HL-60 (cell line): ENCODE measurements around the gene RARRES1.
A peak's percentile ranks its signal among the peaks of the same experiment; 100 is the strongest.

Experiments
- DNase-seq, 2 experiments: peaks; one replicate each; pipeline ENCODE4 v3.0.0-alpha.2; 2010 to 2020; ENCODE audit warnings: low read depth in 1 of 2, low spot score in 1 of 2
- H3K27ac ChIP-seq: fragments of 250-450 bp; sonication (Bioruptor Pico); replicated peaks from 2 replicates; pipeline ENCODE4 v1.5.1; 2020; ENCODE audit warnings: mild to moderate bottlenecking, moderate library complexity
- H3K27me3 ChIP-seq: fragments of 250-450 bp; sonication (Bioruptor Pico); 2 replicates; pipeline ENCODE4 v1.5.1; 2021; ENCODE audit warnings: mild to moderate bottlenecking, moderate library complexity; ENCODE audit not compliant: insufficient read depth, poor library complexity, severe bottlenecking
- H3K4me3 ChIP-seq: replicated peaks from 2 replicates; pipeline ENCODE4 v1.5.1; 2011; ENCODE audit warnings: mild to moderate bottlenecking, control low read depth, low read length; ENCODE audit not compliant: insufficient read depth
- GABPA ChIP-seq: IDR thresholded peaks from 2 replicates; pipeline ENCODE4 v1.6.1; 2012; ENCODE audit warnings: low read depth
- POLR2AphosphoS5 ChIP-seq: IDR thresholded peaks from 2 replicates; pipeline ENCODE4 v1.6.1; 2012; ENCODE audit warnings: low read depth
- SPI1 ChIP-seq: IDR thresholded peaks from 2 replicates; pipeline ENCODE4 v1.6.1; 2012; ENCODE audit warnings: low read depth, mild to moderate bottlenecking, borderline replicate concordance
- TF ChIP-seq, protein P1 (sequence below): IDR thresholded peaks from 2 replicates; pipeline ENCODE4 v1.6.1; 2012; ENCODE audit warnings: low read depth; ENCODE audit not compliant: insufficient replicate concordance
- TF ChIP-seq, protein P2 (sequence below): IDR thresholded peaks from one replicate; pipeline ENCODE4 v1.5.1; 2011; ENCODE audit warnings: low read length, control low read depth, inconsistent platforms; ENCODE audit not compliant: insufficient read depth

RARRES1 gene

DNA sequence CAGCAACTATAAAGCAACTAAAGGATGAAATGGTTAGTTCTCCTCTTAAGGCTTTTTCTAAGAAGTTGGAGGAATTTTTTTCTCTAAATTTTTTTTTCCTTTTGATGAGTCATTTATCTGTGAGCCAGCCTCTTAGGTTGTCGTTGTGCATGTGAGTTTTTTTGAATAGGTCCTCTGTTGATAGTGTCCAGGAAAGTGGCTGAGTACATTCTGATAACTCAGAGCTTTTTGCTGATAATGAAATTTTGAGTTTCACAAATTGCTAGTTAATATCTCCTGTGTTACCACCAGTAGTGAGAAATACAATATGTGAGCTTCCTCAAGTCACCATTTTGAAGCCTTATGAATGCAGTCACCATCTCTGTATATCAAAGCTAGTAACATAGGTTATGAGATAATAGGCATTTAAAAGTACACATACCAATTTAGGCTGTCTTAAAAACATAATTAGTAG, 52.7 kb downstream of the RARRES1 start:
- DNase-seq, result no peak
- Histone ChIP-seq H3K4me3 (no peak overlapping the region), H3K27ac (no peak overlapping the region), H3K27me3 (no peaks in the 10 kb centered on the region)
- TF ChIP-seq POLR2AphosphoS5 (no peak), GABPA (no peak), SPI1 (no peak)
- TF ChIP-seq, protein P1, sequence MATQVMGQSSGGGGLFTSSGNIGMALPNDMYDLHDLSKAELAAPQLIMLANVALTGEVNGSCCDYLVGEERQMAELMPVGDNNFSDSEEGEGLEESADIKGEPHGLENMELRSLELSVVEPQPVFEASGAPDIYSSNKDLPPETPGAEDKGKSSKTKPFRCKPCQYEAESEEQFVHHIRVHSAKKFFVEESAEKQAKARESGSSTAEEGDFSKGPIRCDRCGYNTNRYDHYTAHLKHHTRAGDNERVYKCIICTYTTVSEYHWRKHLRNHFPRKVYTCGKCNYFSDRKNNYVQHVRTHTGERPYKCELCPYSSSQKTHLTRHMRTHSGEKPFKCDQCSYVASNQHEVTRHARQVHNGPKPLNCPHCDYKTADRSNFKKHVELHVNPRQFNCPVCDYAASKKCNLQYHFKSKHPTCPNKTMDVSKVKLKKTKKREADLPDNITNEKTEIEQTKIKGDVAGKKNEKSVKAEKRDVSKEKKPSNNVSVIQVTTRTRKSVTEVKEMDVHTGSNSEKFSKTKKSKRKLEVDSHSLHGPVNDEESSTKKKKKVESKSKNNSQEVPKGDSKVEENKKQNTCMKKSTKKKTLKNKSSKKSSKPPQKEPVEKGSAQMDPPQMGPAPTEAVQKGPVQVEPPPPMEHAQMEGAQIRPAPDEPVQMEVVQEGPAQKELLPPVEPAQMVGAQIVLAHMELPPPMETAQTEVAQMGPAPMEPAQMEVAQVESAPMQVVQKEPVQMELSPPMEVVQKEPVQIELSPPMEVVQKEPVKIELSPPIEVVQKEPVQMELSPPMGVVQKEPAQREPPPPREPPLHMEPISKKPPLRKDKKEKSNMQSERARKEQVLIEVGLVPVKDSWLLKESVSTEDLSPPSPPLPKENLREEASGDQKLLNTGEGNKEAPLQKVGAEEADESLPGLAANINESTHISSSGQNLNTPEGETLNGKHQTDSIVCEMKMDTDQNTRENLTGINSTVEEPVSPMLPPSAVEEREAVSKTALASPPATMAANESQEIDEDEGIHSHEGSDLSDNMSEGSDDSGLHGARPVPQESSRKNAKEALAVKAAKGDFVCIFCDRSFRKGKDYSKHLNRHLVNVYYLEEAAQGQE, result no peak
- TF ChIP-seq, protein P2, sequence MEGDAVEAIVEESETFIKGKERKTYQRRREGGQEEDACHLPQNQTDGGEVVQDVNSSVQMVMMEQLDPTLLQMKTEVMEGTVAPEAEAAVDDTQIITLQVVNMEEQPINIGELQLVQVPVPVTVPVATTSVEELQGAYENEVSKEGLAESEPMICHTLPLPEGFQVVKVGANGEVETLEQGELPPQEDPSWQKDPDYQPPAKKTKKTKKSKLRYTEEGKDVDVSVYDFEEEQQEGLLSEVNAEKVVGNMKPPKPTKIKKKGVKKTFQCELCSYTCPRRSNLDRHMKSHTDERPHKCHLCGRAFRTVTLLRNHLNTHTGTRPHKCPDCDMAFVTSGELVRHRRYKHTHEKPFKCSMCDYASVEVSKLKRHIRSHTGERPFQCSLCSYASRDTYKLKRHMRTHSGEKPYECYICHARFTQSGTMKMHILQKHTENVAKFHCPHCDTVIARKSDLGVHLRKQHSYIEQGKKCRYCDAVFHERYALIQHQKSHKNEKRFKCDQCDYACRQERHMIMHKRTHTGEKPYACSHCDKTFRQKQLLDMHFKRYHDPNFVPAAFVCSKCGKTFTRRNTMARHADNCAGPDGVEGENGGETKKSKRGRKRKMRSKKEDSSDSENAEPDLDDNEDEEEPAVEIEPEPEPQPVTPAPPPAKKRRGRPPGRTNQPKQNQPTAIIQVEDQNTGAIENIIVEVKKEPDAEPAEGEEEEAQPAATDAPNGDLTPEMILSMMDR, result no peak

DNA sequence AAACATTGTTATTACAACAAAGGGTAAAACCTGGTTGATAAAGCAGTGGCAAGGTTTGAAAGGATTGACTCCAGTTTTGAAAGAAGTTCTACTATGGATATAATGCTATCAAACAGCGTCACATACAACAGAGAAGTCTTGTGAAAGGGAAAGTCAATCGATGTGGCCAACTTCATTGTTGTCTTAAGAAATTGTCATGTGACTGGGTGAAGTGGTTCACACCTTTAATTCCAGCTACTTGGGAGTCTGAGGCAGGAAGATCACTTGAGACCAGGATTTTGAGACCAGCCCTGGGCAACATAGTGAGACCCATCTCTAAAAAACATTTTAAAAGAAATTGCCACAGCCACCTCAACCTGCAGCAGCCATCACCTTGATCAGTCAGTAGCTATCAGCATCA, 53.6 kb downstream of the RARRES1 start:
- DNase-seq, result no peak
- no peak for TF ChIP-seq SPI1
- TF ChIP-seq GABPA, result no peak
- TF ChIP-seq, protein P1, result no peak
- no peak for TF ChIP-seq POLR2AphosphoS5
- TF ChIP-seq, protein P2, result no peak
- Histone ChIP-seq H3K27ac (no peak overlapping the region), H3K27me3 (no peaks in the 10 kb centered on the region), H3K4me3 (no peak overlapping the region)

DNA sequence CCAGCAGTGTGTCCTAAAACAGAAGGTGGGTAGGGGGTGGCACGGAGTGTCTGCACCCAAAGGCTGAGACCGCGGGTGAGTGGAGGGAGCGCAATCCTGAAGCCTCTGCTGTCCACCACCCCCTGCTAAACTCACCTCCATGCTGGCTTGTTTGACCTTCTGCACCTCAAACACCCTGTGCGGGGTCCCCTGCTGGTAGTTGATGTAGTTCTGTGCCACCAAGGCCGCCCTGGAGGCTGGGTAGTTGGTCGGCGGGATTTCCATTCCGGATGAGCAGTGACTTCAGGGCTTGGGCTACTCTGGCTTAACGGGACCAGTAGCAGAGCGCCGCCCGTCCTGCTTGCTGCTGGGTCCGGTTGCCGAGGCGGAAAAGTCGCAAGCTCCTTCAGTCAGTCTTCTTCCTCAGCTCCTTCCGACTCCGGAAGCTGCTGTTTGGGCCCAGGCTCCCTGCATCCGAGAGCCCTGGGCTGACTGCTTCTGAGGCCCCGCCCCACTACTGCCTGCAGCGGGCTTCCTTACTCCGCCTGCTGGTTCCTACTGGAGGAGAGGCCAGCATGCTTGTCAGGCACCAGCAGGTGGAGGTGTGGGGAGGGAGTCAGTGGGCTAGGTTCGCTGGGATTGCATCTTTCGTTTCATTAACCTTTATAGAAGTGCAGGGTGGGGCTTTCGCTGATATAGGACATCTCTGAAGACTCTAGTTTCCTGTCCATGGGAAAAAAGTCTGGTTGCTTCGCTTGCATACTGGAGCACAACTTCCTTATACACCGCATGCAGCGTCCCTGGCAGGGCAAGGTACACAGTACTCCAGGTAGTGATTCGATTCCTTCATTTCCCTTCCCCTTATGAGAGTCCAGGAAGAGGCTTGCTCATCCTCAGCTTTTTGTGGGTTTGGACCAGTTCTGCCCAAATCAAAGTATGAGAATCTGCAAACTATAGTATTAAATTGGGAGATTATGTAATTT, 59.8 kb downstream of the RARRES1 start, which contains the start of gene LXN:
Gene LXN (minus strand): TSS at position 434 of the 962 bp plus-strand sequence. CDS start 170 bp downstream, at position 264.
- H3K4me3 ChIP-seq, result peak within 1 kb of the TSS; percentile 41
- DNase-seq, result peak; percentile 31 to 90
- H3K27me3 ChIP-seq, result no peaks in the 10 kb centered on the region
- TF ChIP-seq POLR2AphosphoS5 (peak; percentile 58; the same call in 1 of the 2 replicates), GABPA (no peak)
- TF ChIP-seq, protein P2, result peak; percentile 10
- peak within 1 kb of the TSS; percentile 68 for H3K27ac ChIP-seq
